Astrocyte (in vitro differentiated cells and primary cell): ENCODE data around the gene ZBTB39. TPM values are rescaled to one million over a fixed set of nuclear protein-coding genes. Genes with fewer than 3 reads are reported as not detected.
"Not testable (repeated sequence)": the region's sequence is repeated elsewhere in the genome, so short reads cannot be mapped to it uniquely, and the experiment has no call there.

Experiments
- DNase-seq: peaks from one replicate; pipeline ENCODE4 v3.0.0-alpha.2; 2010; ENCODE audit warnings: low read depth
- FAIRE-seq: peaks from 2 replicates; lab custom pipeline; 2011; peaks lifted over from hg19 to GRCh38; lab: Jason Lieb, UNC
- H2AFZ ChIP-seq: 2 replicates; pipeline ENCODE4 v1.6.0; 2012; ENCODE audit warnings: low read depth, low read length, inconsistent platforms
- H3K27ac ChIP-seq: 2 replicates; pipeline ENCODE4 v1.5.1; 2011; ENCODE audit warnings: low read depth, low read length, inconsistent platforms
- H3K27me3 ChIP-seq: 2 replicates; pipeline ENCODE4 v1.6.0; 2011; ENCODE audit warnings: low read length, inconsistent platforms; ENCODE audit not compliant: insufficient read depth
- H3K36me3 ChIP-seq: 2 replicates; pipeline ENCODE4 v1.5.1; 2011; ENCODE audit warnings: low read length, inconsistent platforms; ENCODE audit not compliant: insufficient read depth
- H3K4me1 ChIP-seq: 2 replicates; pipeline ENCODE4 v1.5.1; 2011; ENCODE audit warnings: low read length, inconsistent platforms; ENCODE audit not compliant: insufficient read depth
- H3K4me2 ChIP-seq: 2 replicates; pipeline ENCODE4 v1.6.0; 2012; ENCODE audit warnings: low read length, inconsistent platforms
- H3K4me3 ChIP-seq: 2 replicates; pipeline ENCODE4 v1.5.1; 2011; ENCODE audit warnings: low read depth, mild to moderate bottlenecking, low read length, inconsistent platforms; ENCODE audit not compliant: insufficient read depth
- H3K79me2 ChIP-seq: 2 replicates; pipeline ENCODE4 v1.6.0; 2012; ENCODE audit warnings: mild to moderate bottlenecking, low read length, inconsistent platforms; ENCODE audit not compliant: insufficient read depth
- H3K9ac ChIP-seq: 2 replicates; pipeline ENCODE4 v1.6.0; 2012; ENCODE audit warnings: mild to moderate bottlenecking, low read length, inconsistent platforms
- H3K9me3 ChIP-seq: 2 replicates; pipeline ENCODE4 v1.5.1; 2012; ENCODE audit warnings: low read depth, mild to moderate bottlenecking, low read length, inconsistent platforms; ENCODE audit not compliant: insufficient read depth
- H4K20me1 ChIP-seq: 2 replicates; pipeline ENCODE4 v1.6.0; 2012; ENCODE audit warnings: low read length, inconsistent platforms; ENCODE audit not compliant: insufficient read depth
- H3K27ac Mint-ChIP-seq: one replicate; pipeline ENCODE4 v1.8.0; 2021; ENCODE audit warnings: mild to moderate bottlenecking, mixed read lengths; ENCODE audit not compliant: unreplicated experiment
- H3K27me3 Mint-ChIP-seq: one replicate; pipeline ENCODE4 v1.8.0; 2021; ENCODE audit warnings: low read depth, mixed read lengths; ENCODE audit not compliant: unreplicated experiment
- H3K36me3 Mint-ChIP-seq: one replicate; pipeline ENCODE4 v1.8.0; 2021; ENCODE audit warnings: low read depth, mixed read lengths; ENCODE audit not compliant: unreplicated experiment
- H3K4me1 Mint-ChIP-seq: one replicate; pipeline ENCODE4 v1.8.0; 2021; ENCODE audit warnings: low read depth, mixed read lengths; ENCODE audit not compliant: unreplicated experiment
- H3K4me3 Mint-ChIP-seq: one replicate; pipeline ENCODE4 v1.8.0; 2021; ENCODE audit warnings: mild to moderate bottlenecking, moderate library complexity, mixed read lengths; ENCODE audit not compliant: unreplicated experiment
- H3K9me3 Mint-ChIP-seq: one replicate; pipeline ENCODE4 v1.8.0; 2021; ENCODE audit warnings: mild to moderate bottlenecking, mixed read lengths; ENCODE audit not compliant: unreplicated experiment
- CTCF ChIP-seq: IDR thresholded peaks from 2 replicates; pipeline ENCODE4 v1.5.1; 2011; ENCODE audit warnings: low read depth, mild to moderate bottlenecking, inconsistent platforms, low read length, moderate library complexity; ENCODE audit not compliant: insufficient read depth
- EZH2 ChIP-seq: IDR thresholded peaks from 2 replicates; pipeline ENCODE4 v1.6.1; 2012; ENCODE audit warnings: mild to moderate bottlenecking, low read length, inconsistent platforms; ENCODE audit not compliant: insufficient read depth
- total RNA-seq: library from RNA; stranded (reverse); gene quantifications from 2 replicates; pipeline ENCODE4 v1.2.1, GENCODE V29; 2021

ZBTB39 gene
- total RNA-seq, 1 donor from 2014 or later: 9.8 TPM

- no peak for TF ChIP-seq CTCF
- no peak for TF ChIP-seq EZH2
- FAIRE-seq: no peak
- no peaks in the 10 kb centered on the region for H3K79me2 ChIP-seq
These were observed 13.8 kb upstream of the ZBTB39 start for GRCh38 chr12:57019983-57020719.

GRCh38 chr12:57018906-57019305 is 12.6 kb upstream of the ZBTB39 start:
- Mint-ChIP-seq H3K9me3 (no peaks in the 10 kb centered on the region), H3K27me3 (peaks cover 24% of the 10 kb centered on the region), H3K4me1 (peaks cover 1% of the 10 kb centered on the region), H3K27ac (no peak overlapping the region), H3K36me3 (no peaks in the 10 kb centered on the region), H3K4me3 (no peak overlapping the region)
- Histone ChIP-seq H3K4me2 (no peak overlapping the region), H3K79me2 (no peaks in the 10 kb centered on the region), H3K9me3 (peaks cover 3% of the 10 kb centered on the region), H3K4me3 (no peak overlapping the region), H3K27me3 (peaks cover 22% of the 10 kb centered on the region), H4K20me1 (no peaks in the 10 kb centered on the region), H2AFZ (no peak overlapping the region), H3K9ac (no peak overlapping the region), H3K36me3 (no peaks in the 10 kb centered on the region), H3K4me1 (no peaks in the 10 kb centered on the region), H3K27ac (no peak overlapping the region)
- DNase-seq (no peak), FAIRE-seq (no peak)
- TF ChIP-seq CTCF (no peak), EZH2 (no peak)

More at GRCh38 chr12:57019983-57020719, 13.8 kb upstream of the ZBTB39 start:
- H3K9me3 ChIP-seq: peaks cover 3% of the 10 kb centered on the region
- Mint-ChIP-seq H3K4me1 (peaks cover 1% of the 10 kb centered on the region), H3K4me3 (no peak overlapping the region), H3K27me3 (peaks cover 17% of the 10 kb centered on the region), H3K27ac (no peak overlapping the region), H3K9me3 (no peaks in the 10 kb centered on the region), H3K36me3 (no peaks in the 10 kb centered on the region)
- H3K4me1 ChIP-seq: no peaks in the 10 kb centered on the region
- no peak overlapping the region for H3K27ac ChIP-seq
- peaks cover 18% of the 10 kb centered on the region for H3K27me3 ChIP-seq
- H3K4me2 ChIP-seq: no peak overlapping the region
- H3K4me3 ChIP-seq: no peak overlapping the region
- H3K36me3 ChIP-seq: no peaks in the 10 kb centered on the region
- no peak overlapping the region for H2AFZ ChIP-seq
- no peak for DNase-seq
- H3K9ac ChIP-seq: no peak overlapping the region
- no peaks in the 10 kb centered on the region for H4K20me1 ChIP-seq

GRCh38 chr12:57018353-57018752 is 12.0 kb upstream of the ZBTB39 start:
- H3K36me3 Mint-ChIP-seq, H2AFZ ChIP-seq, H3K36me3 ChIP-seq, H3K4me3 ChIP-seq, H3K9ac ChIP-seq, DNase-seq, H3K4me1 Mint-ChIP-seq, FAIRE-seq, H3K4me2 ChIP-seq, H3K4me3 Mint-ChIP-seq, H3K9me3 Mint-ChIP-seq, H3K27ac Mint-ChIP-seq, H3K27ac ChIP-seq, H4K20me1 ChIP-seq, H3K9me3 ChIP-seq, H3K79me2 ChIP-seq, H3K4me1 ChIP-seq: not testable (repeated sequence)
- peaks cover 30% of the 10 kb centered on the region for H3K27me3 Mint-ChIP-seq
- H3K27me3 ChIP-seq: peaks cover 25% of the 10 kb centered on the region
